ENCODE results near the gene TAAR9.

DNA sequence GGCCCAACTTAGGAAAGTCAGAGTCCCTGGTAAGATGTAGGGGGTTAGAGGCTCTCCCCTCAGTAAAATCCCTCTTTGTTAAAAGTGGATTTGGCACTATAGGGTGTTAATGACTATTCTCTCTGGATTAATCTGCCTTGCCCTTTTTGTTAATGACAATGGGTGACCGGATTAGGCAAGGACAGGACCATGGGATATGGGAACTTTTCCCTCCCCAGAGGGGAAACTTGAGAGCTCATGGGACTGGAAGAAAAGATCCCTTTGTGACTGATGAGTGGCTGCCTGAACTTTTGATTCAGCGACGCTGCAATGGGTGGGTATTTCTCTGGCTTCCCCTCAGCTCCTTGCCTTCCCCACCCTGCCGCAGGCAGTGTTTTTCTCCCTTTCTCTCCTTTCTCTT, 12.2 kb upstream of the TAAR9 start:
- no peak for TF ChIP-seq EZH2 (IDR thresholded peaks at IDR 0.05; ENCODE audit: insufficient read depth, poor library complexity, severe bottlenecking)
- TF ChIP-seq EZH2phosphoT487 (IDR thresholded peaks at IDR 0.05; ENCODE audit: insufficient read depth, low read depth) = no peak
